NCI-H2196 (cell line): ENCODE measurements around the gene YIF1A.
"Not testable (repeated sequence)": the region's sequence is repeated elsewhere in the genome, so short reads cannot be mapped to it uniquely, and the experiment has no call there.

ENCODE experiments used
- DNase-seq: peaks from one replicate; lab custom pipeline; 2025; ENCODE audit not compliant: unreplicated experiment; lab: John Stamatoyannopoulos, UW

YIF1A gene

GRCh38 chr11:66326261-66327111, 37.5 kb upstream of the YIF1A start:
- DNase-seq: no peak

DNA sequence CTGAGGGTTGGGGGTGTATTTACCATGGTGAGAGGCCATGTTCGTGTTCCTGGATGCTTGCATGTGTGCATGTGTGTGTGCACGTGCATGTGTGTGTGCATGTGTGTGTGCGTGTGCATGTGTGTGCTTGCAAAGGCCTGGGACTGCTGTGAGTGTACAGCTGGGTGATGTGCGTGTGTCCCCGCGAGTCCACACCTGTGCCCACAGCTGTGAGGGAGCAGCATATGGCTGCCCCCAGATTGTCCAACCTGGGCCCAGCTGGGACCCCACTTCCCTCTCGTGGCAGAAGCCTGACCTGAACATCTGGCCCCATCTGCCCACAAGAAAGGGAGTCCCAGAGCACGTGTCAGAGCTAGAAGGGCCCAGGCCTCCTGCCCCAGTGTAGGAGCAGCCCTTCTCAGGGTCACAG, 36.3 kb upstream of the YIF1A start:
- no peak for DNase-seq

- DNase-seq: no peak
These were observed 35.7 kb upstream of the YIF1A start for GRCh38 chr11:66324664-66325063.

- DNase-seq: no peak
These were observed 34.7 kb upstream of the YIF1A start for GRCh38 chr11:66323684-66324083.

DNA sequence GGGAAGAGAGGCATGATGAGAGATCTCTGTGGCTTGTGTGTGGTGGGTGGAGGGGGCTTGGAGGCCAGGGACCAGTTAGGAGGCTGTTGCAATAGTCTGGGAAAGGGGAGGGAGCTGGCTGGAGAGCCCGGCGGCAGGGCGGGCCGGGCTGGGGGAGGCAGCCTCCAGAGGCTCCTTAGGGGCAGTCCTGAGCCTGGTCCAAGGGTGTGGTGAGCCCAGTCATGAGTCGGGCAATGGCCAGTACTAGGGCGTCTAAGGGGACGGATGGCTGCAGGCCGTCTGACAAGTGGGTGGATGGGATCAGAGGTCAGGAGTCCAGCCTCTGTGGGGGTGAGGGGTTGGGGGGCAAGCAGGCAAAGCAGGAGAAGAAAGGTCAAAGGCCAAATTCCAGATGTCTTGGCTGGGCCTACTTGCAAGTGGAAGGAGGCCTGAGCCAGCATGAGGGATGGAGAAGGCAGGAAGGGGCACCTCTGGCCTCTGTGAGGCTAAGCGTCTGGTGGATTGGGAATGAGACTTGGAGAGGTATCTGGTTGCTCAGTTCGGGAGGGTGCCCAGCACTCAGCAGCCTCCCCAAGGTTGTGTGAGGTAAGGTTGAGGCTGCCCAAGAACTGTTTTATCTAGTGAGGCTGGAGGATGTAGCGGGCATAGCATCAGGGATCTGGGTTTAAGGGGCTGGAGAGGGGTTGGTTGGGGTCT, 33.9 kb upstream of the YIF1A start:
- no peak for DNase-seq

DNA sequence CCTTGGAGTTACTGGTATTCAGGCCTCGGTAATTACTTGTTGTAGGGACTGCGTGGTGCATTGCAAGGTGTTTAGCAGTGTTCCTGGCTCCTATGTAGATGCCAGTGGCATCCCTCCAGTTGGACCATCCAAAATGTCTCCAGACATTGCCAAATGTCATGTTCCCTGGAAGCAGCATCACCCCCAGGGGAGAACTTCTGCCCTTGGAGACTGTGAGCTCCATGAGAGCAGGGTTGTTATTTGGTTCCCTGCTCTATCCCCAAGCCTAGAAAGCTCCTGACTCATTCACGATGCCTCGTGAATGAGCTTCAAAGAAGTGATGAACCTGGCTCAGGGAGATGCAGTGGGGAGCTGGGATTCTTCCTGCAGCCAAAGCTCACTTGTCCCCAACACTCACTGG, 32.7 kb upstream of the YIF1A start:
- no peak for DNase-seq

DNA sequence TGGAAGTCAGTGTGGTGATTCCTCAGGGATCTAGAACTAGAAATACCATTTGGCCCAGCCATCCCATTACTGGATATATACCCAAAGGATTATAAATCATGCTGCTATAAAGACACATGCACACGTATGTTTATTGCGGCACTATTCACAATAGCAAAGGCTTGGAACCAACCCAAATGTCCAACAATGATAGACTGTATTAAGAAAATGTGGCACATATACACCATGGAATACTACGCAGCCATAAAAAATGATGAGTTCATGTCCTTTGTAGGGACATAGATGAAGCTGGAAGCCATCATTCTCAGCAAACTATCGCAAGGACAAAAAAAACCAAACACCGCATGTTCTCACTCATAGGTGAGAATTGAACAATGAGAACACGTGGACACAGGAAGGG, 31.8 kb upstream of the YIF1A start:
- DNase-seq: not testable (repeated sequence)

DNA sequence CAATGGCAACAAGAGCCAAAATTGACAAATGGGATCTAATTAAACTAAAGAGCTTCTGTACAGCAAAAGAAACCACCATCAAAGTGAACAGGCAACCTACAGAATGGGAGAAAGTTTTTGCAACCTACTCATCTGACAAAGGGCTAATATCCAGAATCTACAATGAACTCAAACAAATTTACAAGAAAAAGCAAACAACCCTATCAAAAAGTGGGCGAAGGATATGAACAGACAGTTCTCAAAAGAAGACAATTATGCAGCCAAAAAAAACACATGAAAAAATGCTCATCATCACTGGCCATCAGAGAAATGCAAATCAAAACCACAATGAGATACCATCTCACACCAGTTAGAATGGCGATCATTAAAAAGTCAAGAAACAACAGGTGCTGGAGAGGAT, 31.3 kb upstream of the YIF1A start:
- not testable (repeated sequence) for DNase-seq

GRCh38 chr11:66318600-66318970, 29.6 kb upstream of the YIF1A start:
- no peak for DNase-seq

DNA sequence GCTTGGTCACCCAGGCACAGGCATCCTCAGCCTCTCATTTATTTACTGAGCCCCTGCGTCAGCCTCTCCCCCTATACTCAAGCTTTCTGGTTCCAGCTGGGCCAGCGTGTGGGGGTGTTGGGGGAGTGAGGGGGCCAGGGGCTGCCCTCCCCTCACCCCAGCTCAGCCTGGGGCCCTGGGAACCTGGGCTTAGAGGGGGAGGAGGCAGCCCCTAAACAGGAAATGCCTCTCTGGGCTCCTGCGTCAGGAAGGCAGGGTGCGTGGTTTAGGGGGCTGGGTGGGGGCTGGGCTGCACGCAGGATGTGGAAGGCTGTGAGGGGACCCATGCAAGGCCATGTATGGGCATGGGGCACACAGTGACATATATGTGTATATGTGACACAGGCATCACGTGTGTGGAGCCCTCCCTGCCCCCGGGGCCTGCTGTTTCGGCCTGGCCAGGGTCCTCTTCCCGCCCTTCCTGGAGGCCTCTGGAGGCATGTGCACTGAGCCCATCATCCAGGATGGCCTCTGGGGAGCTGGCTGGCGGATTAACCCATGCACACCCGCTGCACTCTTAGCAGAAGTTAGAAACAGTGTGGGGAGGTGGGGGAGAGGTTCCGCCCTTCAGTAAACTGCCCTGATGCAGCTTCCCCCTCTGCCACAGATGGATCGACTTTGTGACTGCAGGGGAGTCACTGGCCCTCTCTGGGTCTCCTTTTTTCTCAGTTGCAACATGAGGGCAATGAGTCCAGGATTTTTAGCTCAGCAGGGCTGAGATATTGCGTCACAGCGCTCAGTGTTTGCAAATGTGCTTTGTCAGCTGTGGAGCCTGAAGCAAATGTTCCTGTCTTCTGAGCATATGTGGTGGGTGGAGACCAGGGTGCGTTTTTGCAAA, 29.0 kb upstream of the YIF1A start:
- DNase-seq: no peak

GRCh38 chr11:66317322-66317722, 28.4 kb upstream of the YIF1A start:
- no peak for DNase-seq

- DNase-seq: no peak
These were observed 27.9 kb upstream of the YIF1A start, which contains the start of gene CD248 for GRCh38 chr11:66316849-66317251. Gene CD248 (minus strand): TSS chr11:66317044. CDS start chr11:66317027, 17 bp downstream.

DNA sequence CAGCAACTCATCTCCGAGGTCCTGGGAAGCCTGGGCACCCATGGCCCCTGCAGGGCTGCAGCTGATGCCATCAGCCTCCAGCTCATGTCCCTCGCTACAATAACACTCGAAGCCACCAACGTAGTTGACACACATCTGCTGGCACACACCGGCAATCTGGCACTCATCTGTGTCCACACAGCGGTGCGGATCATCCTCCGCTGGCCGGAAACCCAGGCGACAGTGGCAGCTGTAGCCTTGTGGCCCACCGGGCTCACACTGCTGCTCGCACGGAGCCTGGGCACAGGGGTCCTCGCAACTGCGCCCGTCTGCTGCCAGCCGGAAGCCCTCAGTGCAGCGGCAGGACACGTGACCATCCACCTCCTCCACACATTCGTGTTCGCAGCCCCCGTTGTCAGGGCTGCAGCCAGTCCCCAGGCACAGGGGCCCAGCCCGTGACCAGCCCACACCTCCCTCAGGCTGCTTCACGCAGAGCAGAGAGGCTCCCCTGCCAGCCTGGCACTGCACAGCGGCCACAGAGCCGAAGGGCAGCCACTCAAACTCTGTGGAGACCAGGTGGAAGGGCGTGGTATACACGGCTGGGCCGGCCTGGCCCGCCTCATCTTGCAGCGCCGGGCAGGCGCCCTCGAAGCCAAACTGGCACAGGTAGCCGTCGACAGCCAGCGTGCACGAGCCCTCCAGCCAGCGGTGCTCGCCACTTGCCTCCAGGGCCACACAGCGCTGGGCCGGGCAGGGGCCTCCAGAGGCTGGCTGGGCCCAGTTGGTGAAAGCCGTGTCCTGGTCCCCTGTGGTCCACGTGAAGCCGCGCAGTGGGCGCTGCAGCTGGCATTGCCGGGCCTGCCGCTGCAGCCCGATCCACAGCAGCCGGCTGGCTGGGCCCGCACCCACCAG, 27.2 kb upstream of the YIF1A start:
- no peak for DNase-seq

GRCh38 chr11:66315498-66315885, 26.5 kb upstream of the YIF1A start:
- DNase-seq: no peak

DNA sequence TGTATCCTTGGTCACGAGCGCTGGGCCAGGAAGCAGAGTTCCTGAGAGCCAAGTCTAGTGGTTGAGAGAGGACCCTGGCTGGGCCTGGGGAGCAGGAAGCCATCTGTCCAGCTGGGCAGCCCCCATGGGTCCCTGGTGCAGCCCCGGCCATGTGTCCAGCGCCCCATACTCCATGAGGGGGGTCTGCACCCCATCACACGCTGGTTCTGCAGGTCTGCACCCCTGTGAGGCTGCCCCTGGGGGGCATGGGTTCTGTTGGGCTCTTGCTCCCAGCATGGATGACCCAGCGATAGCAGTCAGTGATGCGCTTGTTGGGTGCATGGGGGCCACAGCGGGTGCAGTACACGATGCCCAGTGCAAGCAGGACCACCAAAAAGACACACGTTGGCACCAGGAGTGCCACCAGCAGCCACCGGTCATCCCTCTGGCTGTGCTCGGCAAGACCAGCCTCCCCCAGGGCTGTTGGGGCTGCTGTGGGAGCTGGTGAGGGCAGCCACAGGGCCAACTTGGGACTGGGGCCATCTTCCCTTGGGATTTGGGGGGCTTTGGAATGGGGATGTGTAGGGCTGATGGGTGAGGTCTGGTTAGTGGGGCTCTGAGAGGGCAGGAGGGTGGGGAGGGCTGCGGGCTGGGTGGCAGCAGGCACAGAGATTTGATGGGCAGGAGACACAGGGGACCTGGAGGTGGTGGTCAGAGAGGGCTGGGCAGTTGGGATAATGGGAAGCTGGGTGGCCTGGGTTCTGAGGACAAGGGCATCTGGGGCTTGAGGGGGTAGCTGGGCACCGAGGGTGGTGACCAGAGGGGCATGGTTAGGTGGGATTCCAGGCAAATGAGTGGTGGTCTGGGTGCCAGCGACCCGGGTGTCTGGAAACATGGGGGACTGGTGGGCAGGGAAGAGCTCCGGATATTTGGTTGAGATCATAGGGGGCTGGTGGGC, 25.9 kb upstream of the YIF1A start:
- no peak for DNase-seq

DNA sequence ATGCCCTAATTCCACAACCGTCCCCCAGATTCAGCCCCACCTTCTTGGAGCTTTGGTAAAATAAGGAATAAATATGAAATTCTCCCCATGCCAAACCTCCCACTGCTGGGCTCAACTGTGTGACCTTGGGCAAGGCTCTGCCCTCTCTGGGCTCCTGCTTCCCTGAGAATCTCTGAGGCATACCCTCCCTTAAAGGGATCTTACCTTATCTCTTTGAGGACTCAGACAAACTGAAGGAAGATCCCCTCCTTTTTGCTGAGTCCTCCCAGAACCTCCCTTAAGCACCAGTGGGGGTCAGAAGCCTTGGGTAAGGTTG, 25.2 kb upstream of the YIF1A start:
- no peak for DNase-seq

GRCh38 chr11:66313321-66314185, 24.6 kb upstream of the YIF1A start:
- no peak for DNase-seq

DNA sequence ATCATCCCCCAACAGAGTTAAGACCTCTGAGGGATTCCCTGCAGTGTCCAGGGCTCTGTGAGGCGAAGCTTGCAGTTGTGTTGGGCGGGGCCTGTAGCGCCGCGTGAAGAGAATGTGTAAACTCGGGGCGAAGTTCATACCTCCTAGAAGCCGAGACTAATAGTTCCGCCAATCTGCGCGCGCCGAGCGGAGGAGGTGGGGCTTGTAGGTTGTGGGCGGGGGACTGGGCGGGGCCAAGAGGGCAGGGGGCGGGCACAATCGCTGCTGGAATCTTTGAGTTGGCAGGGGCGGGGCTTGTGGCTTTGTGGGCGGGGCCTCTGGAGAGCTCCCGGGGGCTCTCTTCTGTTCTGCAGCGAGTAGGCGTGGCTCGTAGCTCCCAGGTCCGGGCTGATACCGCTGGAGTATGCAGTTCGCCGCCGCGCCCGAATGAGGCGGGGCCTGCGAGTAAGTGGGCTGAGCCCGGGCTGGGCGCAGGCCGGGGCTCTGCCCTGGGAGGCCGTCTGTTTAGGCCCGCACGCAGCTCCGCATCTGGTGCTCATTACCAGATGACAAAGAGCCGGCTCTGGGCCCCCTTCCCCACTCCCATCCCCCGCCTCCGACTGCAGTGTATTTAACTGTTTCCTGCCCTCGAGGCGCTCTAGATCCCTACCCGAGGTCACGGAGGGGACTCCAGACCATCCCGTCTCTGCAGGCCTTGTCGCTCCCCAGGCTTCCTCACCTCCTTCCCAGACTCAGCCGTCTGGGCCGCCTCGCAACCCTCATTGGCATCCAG, 23.8 kb upstream of the YIF1A start:
- DNase-seq: peak; percentile 97
